ENCODE measurements around the gene ATP2B2.

The ATP2B2 gene

DNA sequence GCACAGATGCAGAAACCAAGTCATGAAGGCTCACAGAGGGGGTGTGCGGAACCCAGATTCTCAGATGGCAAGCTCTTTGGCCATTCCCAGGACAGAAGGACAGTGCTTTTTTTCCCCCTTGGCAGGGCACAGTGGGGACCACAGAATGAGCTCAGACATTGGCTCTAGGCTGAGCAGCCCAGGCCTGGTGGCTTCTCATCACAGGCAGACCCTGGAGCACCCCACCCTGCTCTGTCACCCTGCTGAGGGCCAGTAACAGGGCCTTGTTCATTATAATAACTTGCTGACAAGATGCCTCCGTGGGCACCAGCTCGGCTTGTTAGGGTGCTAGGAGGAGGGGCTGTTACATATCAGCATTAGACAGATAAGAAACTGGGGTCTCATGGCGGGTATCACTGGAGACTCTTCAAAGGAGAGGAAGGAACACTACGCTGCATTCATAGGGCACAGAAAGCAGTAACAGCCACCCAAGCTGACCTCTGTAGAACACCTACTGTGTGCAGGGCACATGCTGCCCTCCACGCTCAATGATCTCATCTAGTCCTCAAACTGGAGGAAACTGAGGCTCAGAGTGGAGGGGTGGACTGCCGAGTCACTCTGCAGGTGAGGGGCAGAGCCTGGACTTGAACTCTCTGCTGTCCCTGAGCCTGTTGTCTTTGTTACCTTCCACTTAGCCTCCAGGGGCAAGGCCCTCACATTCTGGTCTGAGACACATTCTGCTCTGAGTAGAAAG is 114.6 kb downstream of the ATP2B2 start:
- ChIA-PET CTCF (interaction anchor here (0.6 kb wide), 1 partner anchor 24 kb away, joined by 7 read pairs; no protein-coding TSS in a partner anchor), POLR2A (no interaction called here)
- TF ChIP-seq ZNF292 (tag by site-specific recombination; IDR thresholded peaks at IDR 0.05; ENCODE audit: borderline replicate concordance, low read depth), result no peak
- no peak for TF ChIP-seq ZNF548 (tag by site-specific recombination; IDR thresholded peaks at IDR 0.05)
- TF ChIP-seq ZNF112 (tag by site-specific recombination; IDR thresholded peaks at IDR 0.05), result no peak
- TF ChIP-seq SETDB1 (IDR thresholded peaks at IDR 0.05; ENCODE audit: insufficient read length, low read length), result no peak
- TF ChIP-seq ZNF48 (tag by site-specific recombination; IDR thresholded peaks at IDR 0.05), result no peak
- TF ChIP-seq HOXD13 (CRISPR knock-in tag; IDR thresholded peaks at IDR 0.05; ENCODE audit: borderline replicate concordance), result no peak
- TF ChIP-seq SP2 (tag by site-specific recombination; IDR thresholded peaks at IDR 0.05), result no peak
- TF ChIP-seq, protein P1, sequence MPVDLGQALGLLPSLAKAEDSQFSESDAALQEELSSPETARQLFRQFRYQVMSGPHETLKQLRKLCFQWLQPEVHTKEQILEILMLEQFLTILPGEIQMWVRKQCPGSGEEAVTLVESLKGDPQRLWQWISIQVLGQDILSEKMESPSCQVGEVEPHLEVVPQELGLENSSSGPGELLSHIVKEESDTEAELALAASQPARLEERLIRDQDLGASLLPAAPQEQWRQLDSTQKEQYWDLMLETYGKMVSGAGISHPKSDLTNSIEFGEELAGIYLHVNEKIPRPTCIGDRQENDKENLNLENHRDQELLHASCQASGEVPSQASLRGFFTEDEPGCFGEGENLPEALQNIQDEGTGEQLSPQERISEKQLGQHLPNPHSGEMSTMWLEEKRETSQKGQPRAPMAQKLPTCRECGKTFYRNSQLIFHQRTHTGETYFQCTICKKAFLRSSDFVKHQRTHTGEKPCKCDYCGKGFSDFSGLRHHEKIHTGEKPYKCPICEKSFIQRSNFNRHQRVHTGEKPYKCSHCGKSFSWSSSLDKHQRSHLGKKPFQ (tag by site-specific recombination; IDR thresholded peaks at IDR 0.05), result no peak
- TF ChIP-seq GLI4 (tag by site-specific recombination; IDR thresholded peaks at IDR 0.05), result no peak
- TF ChIP-seq ZXDB (tag by site-specific recombination; IDR thresholded peaks at IDR 0.05), result no peak
- TF ChIP-seq ZNF624 (tag by site-specific recombination; IDR thresholded peaks at IDR 0.05), result no peak
- TF ChIP-seq ZNF596 (tag by site-specific recombination; IDR thresholded peaks at IDR 0.05), result no peak
- H3K4me3 ChIP-seq (ENCODE audit: low read depth, low read length), result no peak overlapping the region
- no peaks in the 10 kb centered on the region for H3K4me1 ChIP-seq (ENCODE audit: control insufficient read depth, insufficient read depth, low read length)
- H3K27ac ChIP-seq (ENCODE audit: extremely low read depth, low read depth, low read length), result no peak overlapping the region
- H3K9me3 ChIP-seq (ENCODE audit: control insufficient read depth, insufficient read depth, low read depth, low read length), result no peaks in the 10 kb centered on the region
- H3K36me3 ChIP-seq (ENCODE audit: control insufficient read depth in 2 of 2, insufficient read depth in 1 of 2, low read length in 2 of 2), result no peaks in the 10 kb centered on the region

DNA sequence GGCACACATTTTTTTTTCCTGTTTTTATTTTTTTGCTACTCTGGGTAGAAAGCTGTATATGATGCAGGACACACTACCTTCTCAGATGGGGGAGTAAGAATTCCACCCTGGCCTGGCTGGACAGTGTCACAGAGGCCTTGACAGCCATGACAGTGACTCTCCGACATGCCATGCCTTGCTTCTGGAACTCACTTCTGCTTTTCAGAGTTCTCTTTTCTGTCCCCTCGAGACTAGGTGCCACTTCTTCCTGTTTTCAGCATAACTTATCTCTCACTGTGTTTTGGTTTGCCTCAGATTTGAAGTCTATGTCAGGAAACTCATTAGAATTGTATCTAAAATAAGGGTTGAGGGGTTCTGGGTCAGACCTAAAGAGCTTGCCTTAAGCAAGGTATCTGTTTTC is 115.4 kb downstream of the ATP2B2 start:
- Histone ChIP-seq H3K4me1 (ENCODE audit: control insufficient read depth, insufficient read depth, low read length) (no peaks in the 10 kb centered on the region), H3K4me3 (ENCODE audit: low read depth, low read length) (no peak overlapping the region), H3K27ac (ENCODE audit: extremely low read depth, low read depth, low read length) (no peak overlapping the region), H3K9me3 (ENCODE audit: control insufficient read depth, insufficient read depth, low read depth, low read length) (no peaks in the 10 kb centered on the region), H3K36me3 (ENCODE audit: control insufficient read depth in 2 of 2, insufficient read depth in 1 of 2, low read length in 2 of 2) (no peaks in the 10 kb centered on the region)
- CTCF ChIA-PET, result interaction anchor here (0.6 kb wide), 1 partner anchor 312 kb away, joined by 4 read pairs; no protein-coding TSS in a partner anchor
- TF ChIP-seq REPIN1 (tag by site-specific recombination; IDR thresholded peaks at IDR 0.05; ENCODE audit: low read depth) (no peak), ZNF19 (tag by site-specific recombination; IDR thresholded peaks at IDR 0.05; ENCODE audit: low read depth) (no peak), ZSCAN5A (tag by site-specific recombination; IDR thresholded peaks at IDR 0.05) (no peak), ZNF157 (tag by site-specific recombination; IDR thresholded peaks at IDR 0.05) (no peak)
- POLR2A ChIA-PET, result no interaction called here

DNA sequence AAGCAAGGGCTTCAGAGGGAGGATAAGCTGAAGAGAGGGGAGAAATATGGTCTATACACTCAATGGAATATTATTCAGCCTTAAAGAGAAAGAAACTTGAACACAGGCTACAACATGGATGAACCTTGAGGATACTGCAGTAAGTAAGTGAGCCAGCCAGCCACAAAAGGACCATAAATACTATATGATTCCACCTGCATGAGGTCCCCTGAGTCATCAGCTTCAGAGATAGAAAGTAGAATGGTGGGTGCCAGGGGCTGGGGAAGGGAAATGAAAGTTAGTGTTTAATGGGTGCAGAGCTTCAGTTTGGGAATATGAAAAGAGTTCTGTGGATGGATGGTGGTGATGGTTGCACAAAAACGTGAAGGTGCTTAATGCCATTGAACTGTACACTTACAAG is 116.0 kb downstream of the ATP2B2 start:
- H3K27ac ChIP-seq (ENCODE audit: extremely low read depth, low read depth, low read length), result no peak overlapping the region
- TF ChIP-seq, protein P2, sequence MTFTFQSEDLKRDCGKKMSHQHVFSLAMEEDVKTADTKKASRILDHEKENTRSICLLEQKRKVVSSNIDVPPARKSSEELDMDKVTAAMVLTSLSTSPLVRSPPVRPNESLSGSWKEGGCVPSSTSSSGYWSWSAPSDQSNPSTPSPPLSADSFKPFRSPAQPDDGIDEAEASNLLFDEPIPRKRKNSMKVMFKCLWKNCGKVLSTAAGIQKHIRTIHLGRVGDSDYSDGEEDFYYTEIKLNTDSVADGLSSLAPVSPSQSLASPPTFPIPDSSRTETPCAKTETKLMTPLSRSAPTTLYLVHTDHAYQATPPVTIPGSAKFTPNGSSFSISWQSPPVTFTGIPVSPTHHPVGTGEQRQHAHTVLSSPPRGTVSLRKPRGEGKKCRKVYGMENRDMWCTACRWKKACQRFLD (tag by site-specific recombination; IDR thresholded peaks at IDR 0.05), result no peak
- TF ChIP-seq REPIN1 (tag by site-specific recombination; IDR thresholded peaks at IDR 0.05; ENCODE audit: low read depth) (no peak), ZNF518A (tag by site-specific recombination; conservative IDR thresholded peaks at IDR 0.05; ENCODE audit: low read depth) (no peak), ZNF549 (tag by site-specific recombination; IDR thresholded peaks at IDR 0.05) (no peak), ZNF48 (tag by site-specific recombination; IDR thresholded peaks at IDR 0.05) (no peak)
- TF ChIP-seq, protein P1 (tag by site-specific recombination; IDR thresholded peaks at IDR 0.05), result no peak

More for the DNA sequence above, 116.0 kb downstream of the ATP2B2 start:
- Histone ChIP-seq H3K4me1 (ENCODE audit: control insufficient read depth, insufficient read depth, low read length) (no peaks in the 10 kb centered on the region), H3K36me3 (ENCODE audit: control insufficient read depth in 2 of 2, insufficient read depth in 1 of 2, low read length in 2 of 2) (no peaks in the 10 kb centered on the region), H3K4me3 (ENCODE audit: low read depth, low read length) (no peak overlapping the region), H3K9me3 (ENCODE audit: control insufficient read depth, insufficient read depth, low read depth, low read length) (no peaks in the 10 kb centered on the region)
- POLR2A ChIA-PET, result no interaction called here
- CTCF ChIA-PET, result no interaction called here
